LNCaP clone FGC (cell line): ENCODE data around the gene SERGEF.
A peak's percentile ranks its signal among the peaks of the same experiment; 100 is the strongest.

Experiments used
- DNase-seq: peaks from one replicate; pipeline ENCODE4 v3.0.0-alpha.2; 2011; ENCODE audit warnings: low read depth
- H3K4me3 ChIP-seq: 2 replicates; pipeline ENCODE4 v1.5.1; 2011; ENCODE audit warnings: mild to moderate bottlenecking, low read depth, low read length, control low read depth
- TF ChIP-seq, protein P1 (sequence below): IDR thresholded peaks from 2 replicates; pipeline ENCODE4 v1.5.1; 2012; ENCODE audit warnings: mild to moderate bottlenecking; ENCODE audit not compliant: control insufficient read depth, insufficient read depth; ENCODE audit errors: extremely low read depth

The SERGEF gene

DNA sequence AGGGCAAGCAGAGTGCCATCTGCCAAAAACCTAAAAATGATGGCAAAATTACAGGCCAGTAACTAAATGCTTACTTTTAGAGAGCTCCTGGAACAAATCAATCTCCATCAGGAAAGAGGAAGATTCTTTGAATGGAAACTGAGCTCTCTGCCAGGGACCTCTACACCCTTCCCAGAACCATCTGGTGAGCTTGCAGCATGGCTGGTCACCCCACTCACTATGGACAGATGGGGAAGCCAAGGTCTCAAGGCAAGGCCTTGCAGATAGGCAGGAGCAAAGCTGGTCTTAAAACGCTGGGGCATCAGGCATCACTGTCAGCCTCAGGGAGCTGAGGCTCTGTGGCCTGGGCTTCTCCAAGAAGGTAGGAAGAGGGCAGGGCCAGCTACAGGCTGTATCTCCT is 36.2 kb downstream of the SERGEF start:
- H3K4me3 ChIP-seq: no peak overlapping the region
- TF ChIP-seq, protein P1, sequence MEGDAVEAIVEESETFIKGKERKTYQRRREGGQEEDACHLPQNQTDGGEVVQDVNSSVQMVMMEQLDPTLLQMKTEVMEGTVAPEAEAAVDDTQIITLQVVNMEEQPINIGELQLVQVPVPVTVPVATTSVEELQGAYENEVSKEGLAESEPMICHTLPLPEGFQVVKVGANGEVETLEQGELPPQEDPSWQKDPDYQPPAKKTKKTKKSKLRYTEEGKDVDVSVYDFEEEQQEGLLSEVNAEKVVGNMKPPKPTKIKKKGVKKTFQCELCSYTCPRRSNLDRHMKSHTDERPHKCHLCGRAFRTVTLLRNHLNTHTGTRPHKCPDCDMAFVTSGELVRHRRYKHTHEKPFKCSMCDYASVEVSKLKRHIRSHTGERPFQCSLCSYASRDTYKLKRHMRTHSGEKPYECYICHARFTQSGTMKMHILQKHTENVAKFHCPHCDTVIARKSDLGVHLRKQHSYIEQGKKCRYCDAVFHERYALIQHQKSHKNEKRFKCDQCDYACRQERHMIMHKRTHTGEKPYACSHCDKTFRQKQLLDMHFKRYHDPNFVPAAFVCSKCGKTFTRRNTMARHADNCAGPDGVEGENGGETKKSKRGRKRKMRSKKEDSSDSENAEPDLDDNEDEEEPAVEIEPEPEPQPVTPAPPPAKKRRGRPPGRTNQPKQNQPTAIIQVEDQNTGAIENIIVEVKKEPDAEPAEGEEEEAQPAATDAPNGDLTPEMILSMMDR: no peak
- no peak for DNase-seq

DNA sequence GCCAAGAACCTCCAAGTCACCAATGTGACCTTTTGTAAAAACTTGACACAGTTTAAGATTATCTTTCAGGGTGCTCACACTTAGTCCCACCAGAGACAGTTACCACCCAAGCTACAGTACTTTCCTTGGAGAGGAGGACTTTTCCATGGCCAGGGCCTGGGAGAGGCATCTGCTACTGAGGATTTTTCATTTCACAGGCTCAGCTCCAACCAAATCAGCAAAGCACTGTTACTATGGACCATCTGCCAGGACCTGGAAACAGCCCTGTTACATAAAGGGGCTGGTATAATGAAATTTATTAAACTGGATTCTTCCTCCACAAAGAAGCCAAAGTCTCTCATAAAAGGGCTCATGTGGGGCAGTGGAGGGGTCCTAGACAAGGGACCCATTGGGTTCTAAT is 38.6 kb downstream of the SERGEF start:
- H3K4me3 ChIP-seq: no peak overlapping the region
- TF ChIP-seq, protein P1: no peak
- DNase-seq: no peak

DNA sequence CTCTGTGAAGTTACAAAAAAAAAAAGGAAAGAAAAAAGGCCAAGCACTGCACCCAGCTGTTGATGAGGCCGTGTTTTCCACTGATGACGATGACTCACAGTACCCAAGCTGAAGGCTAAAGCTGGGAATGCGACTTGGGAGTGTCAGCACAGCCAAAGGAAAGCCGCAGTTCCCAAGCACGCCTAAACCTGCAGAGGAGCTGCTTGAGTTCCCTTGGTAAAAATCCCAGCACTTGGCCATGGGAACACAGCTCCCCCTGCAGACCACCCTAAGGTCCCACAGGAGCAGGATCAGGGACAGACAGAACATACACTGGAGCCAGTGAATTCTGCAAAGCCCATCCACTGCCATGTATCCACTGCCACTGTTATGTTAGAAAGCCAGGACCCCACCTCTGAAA is 39.9 kb downstream of the SERGEF start:
- no peak for DNase-seq
- H3K4me3 ChIP-seq: no peak overlapping the region
- TF ChIP-seq, protein P1: peak; percentile 51

DNA sequence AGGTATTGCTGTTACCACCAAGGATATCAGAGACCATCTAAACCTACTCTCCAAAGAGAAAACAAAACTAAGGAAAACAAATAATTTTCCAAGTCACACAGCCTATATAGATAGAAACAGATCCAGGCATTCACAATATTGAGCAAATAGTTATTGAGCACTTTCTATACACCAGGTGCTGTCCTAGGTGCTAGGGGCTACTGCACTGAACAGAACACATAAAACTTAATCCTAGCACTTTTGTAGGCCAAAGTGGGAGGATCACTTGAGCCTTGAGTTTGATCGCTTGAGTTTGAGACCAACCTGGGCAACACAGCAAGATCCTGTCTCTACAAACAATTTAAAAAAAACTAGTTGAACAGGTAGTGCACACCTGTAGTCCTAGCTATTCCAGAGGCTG is 44.6 kb downstream of the SERGEF start:
- TF ChIP-seq, protein P1: no peak
- H3K4me3 ChIP-seq: no peak overlapping the region
- no peak for DNase-seq

DNA sequence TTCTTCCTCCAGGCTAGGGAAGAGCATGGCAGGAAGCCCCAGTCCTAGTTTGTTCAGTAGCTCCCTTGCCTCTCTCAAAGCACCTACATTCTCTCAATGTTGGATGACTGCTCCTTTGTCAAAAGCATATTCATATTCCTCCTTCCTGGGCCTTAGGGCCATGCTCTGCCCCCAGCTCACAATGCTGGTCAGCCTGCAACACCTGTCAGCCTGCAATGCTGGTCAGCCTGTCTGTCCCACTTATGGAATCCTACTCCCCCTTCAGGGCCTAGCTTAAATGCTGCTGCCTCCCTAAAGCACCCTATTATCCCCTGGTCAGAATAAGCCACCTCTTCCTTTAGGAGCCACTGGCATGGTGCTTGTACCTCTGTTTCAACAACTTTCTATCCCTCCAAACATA is 45.2 kb downstream of the SERGEF start:
- no peak for DNase-seq
- TF ChIP-seq, protein P1: no peak
- no peak overlapping the region for H3K4me3 ChIP-seq

DNA sequence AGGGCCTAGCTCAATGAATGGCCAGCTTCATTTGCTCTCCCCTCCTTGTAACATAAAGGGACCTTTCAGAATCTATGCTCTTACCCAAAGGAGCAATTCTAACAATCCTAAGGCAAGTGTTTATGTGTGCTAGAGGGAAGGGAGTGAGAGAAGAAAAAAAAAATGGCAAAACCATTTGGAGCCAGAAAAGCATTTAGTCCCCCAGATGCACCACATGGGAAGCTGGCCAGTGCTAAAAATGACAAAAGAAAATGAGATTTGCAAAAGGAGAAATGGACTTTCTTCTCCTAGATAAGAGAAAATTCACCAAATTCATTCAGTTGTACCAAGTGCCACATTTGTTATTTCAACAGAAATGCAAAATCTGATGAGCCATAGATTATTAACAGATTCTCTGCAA is 52.8 kb downstream of the SERGEF start:
- TF ChIP-seq, protein P1: no peak
- H3K4me3 ChIP-seq: no peak overlapping the region
- DNase-seq: no peak

DNA sequence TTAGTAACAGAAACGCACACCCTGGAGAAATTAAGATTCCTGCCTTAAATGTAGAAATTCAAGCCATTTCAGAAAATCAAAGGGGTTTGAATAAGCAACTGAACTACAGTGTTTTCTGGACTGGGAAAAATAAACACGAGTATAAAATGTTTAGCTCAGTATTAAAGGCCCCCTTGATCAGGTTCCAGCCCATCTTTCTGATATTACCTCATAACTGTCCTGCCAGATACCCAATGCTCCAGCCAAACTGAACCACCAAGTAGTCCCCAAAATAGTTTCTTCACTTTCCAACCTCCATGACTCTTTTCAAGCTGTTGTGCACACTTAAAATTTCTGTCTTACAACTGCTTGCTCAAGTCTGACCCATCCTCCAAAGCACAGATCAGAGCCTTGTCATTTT is 54.4 kb downstream of the SERGEF start:
- no peak overlapping the region for H3K4me3 ChIP-seq
- no peak for DNase-seq
- TF ChIP-seq, protein P1: no peak
